ENCODE measurements around the gene FBXW7. TPM values are rescaled to one million over a fixed set of nuclear protein-coding genes. Genes with fewer than 3 reads are reported as not detected.

Gene FBXW7
- total RNA-seq, 1 experiment from 2014 or later: 28.9 TPM

GRCh38 chr4:152464030-152464823 lies 71.7 kb downstream of the FBXW7 start:
- H3K4me1 ChIP-seq (replicated peaks): no peaks in the 10 kb centered on the region
- no peak for DNase-seq (ENCODE audit: low read depth in 1 of 2, low spot score in 2 of 2)
- no peaks in the 10 kb centered on the region for H3K9me3 ChIP-seq (replicated peaks)
- H3K36me3 ChIP-seq: no peaks in the 10 kb centered on the region
- H3K27ac ChIP-seq: no peak overlapping the region
- no peak overlapping the region for H3K4me3 ChIP-seq
- H3K27me3 ChIP-seq (replicated peaks): no peaks in the 10 kb centered on the region

- no peaks in the 10 kb centered on the region for H3K27me3 ChIP-seq (replicated peaks)
- DNase-seq (ENCODE audit: low read depth in 1 of 2, low spot score in 2 of 2): no peak
- H3K36me3 ChIP-seq: no peaks in the 10 kb centered on the region
- H3K4me3 ChIP-seq: no peak overlapping the region
- no peaks in the 10 kb centered on the region for H3K9me3 ChIP-seq (replicated peaks)
- no peak overlapping the region for H3K27ac ChIP-seq
- H3K4me1 ChIP-seq (replicated peaks): no peaks in the 10 kb centered on the region; the same call in 1 of the 2 replicates
Observed at GRCh38 chr4:152463562-152463961, 72.3 kb downstream of the FBXW7 start.

DNA sequence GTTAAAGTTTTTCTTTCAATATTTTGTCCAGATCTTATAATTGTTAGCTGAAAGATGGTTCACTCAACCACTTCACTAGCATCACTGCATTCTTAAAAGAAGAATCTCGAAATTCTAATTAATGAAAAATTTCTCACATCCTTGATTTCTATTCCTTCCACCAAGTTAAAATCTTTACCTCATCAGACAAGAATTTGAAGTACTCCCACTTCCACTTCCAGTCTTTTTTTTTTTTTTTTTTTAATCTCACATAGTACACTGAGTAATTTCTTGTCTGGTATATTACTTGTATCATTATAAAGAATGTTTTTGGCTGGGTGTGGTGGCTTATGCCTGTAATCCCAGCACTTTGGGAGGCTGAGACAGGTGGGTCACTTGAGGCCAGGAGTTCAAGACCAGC lies 73.2 kb downstream of the FBXW7 start:
- no peaks in the 10 kb centered on the region for H3K9me3 ChIP-seq (replicated peaks)

GRCh38 chr4:152462047-152462446 lies 73.8 kb downstream of the FBXW7 start:
- DNase-seq (ENCODE audit: low read depth in 1 of 2, low spot score in 2 of 2): no peak
- Histone ChIP-seq H3K4me3 (no peak overlapping the region), H3K9me3 (replicated peaks) (no peaks in the 10 kb centered on the region), H3K27me3 (replicated peaks) (no peaks in the 10 kb centered on the region), H3K4me1 (replicated peaks) (no peaks in the 10 kb centered on the region; the same call in 1 of the 2 replicates), H3K27ac (no peak overlapping the region), H3K36me3 (no peaks in the 10 kb centered on the region)

More for the DNA sequence above, 73.2 kb downstream of the FBXW7 start:
- DNase-seq (ENCODE audit: low read depth in 1 of 2, low spot score in 2 of 2): no peak
- Histone ChIP-seq H3K4me1 (replicated peaks) (no peaks in the 10 kb centered on the region; the same call in 1 of the 2 replicates), H3K4me3 (no peak overlapping the region), H3K27me3 (replicated peaks) (no peaks in the 10 kb centered on the region), H3K27ac (no peak overlapping the region), H3K36me3 (no peaks in the 10 kb centered on the region)

GRCh38 chr4:152460488-152460887 lies 75.4 kb downstream of the FBXW7 start:
- Histone ChIP-seq H3K36me3 (no peaks in the 10 kb centered on the region), H3K9me3 (replicated peaks) (no peaks in the 10 kb centered on the region), H3K27ac (no peak overlapping the region), H3K4me1 (replicated peaks) (no peaks in the 10 kb centered on the region; the same call in 1 of the 2 replicates), H3K27me3 (replicated peaks) (no peaks in the 10 kb centered on the region), H3K4me3 (no peak overlapping the region)
- no peak for DNase-seq (ENCODE audit: low read depth in 1 of 2, low spot score in 2 of 2)

GRCh38 chr4:152459326-152459725 lies 76.6 kb downstream of the FBXW7 start:
- Histone ChIP-seq H3K27me3 (replicated peaks) (no peaks in the 10 kb centered on the region), H3K27ac (no peak overlapping the region), H3K9me3 (replicated peaks) (no peaks in the 10 kb centered on the region), H3K36me3 (no peaks in the 10 kb centered on the region), H3K4me3 (no peak overlapping the region), H3K4me1 (replicated peaks) (no peaks in the 10 kb centered on the region; the same call in 1 of the 2 replicates)
- no peak for DNase-seq (ENCODE audit: low read depth in 1 of 2, low spot score in 2 of 2)

GRCh38 chr4:152458801-152459302 lies 77.0 kb downstream of the FBXW7 start:
- Histone ChIP-seq H3K4me1 (replicated peaks) (no peaks in the 10 kb centered on the region; the same call in 1 of the 2 replicates), H3K9me3 (replicated peaks) (no peaks in the 10 kb centered on the region), H3K27ac (no peak overlapping the region), H3K4me3 (no peak overlapping the region), H3K27me3 (replicated peaks) (no peaks in the 10 kb centered on the region), H3K36me3 (no peaks in the 10 kb centered on the region)
- DNase-seq (ENCODE audit: low read depth in 1 of 2, low spot score in 2 of 2): no peak

GRCh38 chr4:152456609-152457008 lies 79.3 kb downstream of the FBXW7 start:
- Histone ChIP-seq H3K36me3 (no peaks in the 10 kb centered on the region), H3K27me3 (replicated peaks) (no peaks in the 10 kb centered on the region), H3K4me1 (replicated peaks) (no peaks in the 10 kb centered on the region; the same call in 1 of the 2 replicates), H3K27ac (no peak overlapping the region), H3K9me3 (replicated peaks) (no peaks in the 10 kb centered on the region), H3K4me3 (no peak overlapping the region)
- no peak for DNase-seq (ENCODE audit: low read depth in 1 of 2, low spot score in 2 of 2)

GRCh38 chr4:152455311-152455710 lies 80.6 kb downstream of the FBXW7 start:
- Histone ChIP-seq H3K36me3 (no peaks in the 10 kb centered on the region), H3K4me3 (no peak overlapping the region), H3K27me3 (replicated peaks) (no peaks in the 10 kb centered on the region), H3K4me1 (replicated peaks) (no peaks in the 10 kb centered on the region; the same call in 1 of the 2 replicates), H3K9me3 (replicated peaks) (no peaks in the 10 kb centered on the region), H3K27ac (no peak overlapping the region)
- DNase-seq (ENCODE audit: low read depth in 1 of 2, low spot score in 2 of 2): no peak

DNA sequence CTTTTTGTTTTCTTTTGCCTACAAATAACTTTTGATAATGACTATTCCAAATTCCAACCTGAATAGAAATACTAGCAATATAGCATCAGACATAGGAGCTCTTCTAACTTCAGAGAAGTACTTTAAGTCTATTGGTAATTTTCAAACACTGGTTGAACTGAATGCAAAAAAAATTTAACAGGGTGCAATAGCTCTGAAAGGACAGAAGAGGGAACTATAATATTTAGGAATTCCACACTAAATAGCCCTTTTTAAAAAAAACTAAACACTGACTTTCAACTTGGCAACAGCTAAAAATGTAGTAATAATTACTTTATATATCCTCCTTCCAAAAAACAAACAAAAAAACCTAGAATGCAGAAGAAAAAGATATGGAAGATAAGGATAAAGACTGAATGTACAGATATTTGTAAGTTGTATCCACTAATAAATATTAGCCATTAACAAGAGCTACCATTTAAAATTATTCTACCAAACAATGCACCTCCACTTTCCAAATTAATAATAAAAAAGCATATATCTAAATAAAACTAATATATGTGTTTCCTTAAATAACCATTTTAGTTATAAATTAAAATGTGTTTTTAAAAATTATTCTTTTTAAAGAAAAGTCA lies 81.4 kb downstream of the FBXW7 start:
- no peak overlapping the region for H3K27ac ChIP-seq
- peak in 1 of 2 experiments; percentile 10 for DNase-seq (ENCODE audit: low read depth in 1 of 2, low spot score in 2 of 2)
- H3K36me3 ChIP-seq: no peaks in the 10 kb centered on the region
- no peaks in the 10 kb centered on the region for H3K27me3 ChIP-seq (replicated peaks)
- no peak overlapping the region for H3K4me3 ChIP-seq
- no peaks in the 10 kb centered on the region for H3K9me3 ChIP-seq (replicated peaks)
- no peaks in the 10 kb centered on the region; the same call in 1 of the 2 replicates for H3K4me1 ChIP-seq (replicated peaks)

DNA sequence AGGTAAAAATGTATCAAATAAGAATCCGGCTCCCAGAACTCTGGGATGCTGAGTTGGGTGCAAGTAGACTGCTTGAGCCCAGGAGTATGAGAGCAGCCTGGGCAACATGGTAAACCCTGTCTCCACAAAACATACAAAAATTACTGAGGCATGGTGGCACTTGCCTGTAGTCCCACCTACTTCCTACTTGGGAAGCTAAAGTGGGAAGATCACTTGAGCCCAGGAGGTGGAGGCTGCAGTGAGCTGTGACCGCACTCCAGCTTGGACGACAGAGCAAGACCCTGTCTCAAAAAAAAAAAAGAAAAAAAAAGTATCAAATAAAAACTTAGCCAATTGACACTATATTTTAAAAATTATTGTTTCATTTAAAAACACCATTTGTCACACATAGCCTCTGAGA lies 84.4 kb downstream of the FBXW7 start:
- H3K27ac ChIP-seq: no peak overlapping the region
- H3K27me3 ChIP-seq (replicated peaks): no peaks in the 10 kb centered on the region
- no peaks in the 10 kb centered on the region for H3K4me1 ChIP-seq (replicated peaks)
- DNase-seq (ENCODE audit: low read depth in 1 of 2, low spot score in 2 of 2): no peak
- no peak overlapping the region for H3K4me3 ChIP-seq
- H3K36me3 ChIP-seq: no peaks in the 10 kb centered on the region
- no peaks in the 10 kb centered on the region for H3K9me3 ChIP-seq (replicated peaks)

DNA sequence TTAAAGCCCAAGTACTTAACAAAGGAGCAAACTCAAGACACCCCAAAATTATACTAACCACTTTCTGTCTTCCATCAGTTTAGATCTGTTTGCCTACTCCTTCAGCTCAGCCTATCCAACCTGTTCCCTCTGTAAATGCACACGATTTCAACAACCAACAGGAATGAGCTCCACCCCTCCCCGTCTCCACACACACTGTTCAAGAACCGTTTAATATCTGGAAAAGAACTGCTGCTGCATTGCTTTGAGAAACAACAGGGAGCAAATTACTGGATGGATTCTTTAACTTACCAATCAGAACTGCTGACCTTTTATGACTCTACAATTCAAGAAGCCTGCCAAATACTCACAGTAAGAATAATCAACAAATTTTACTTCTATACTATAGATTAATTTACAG lies 87.0 kb downstream of the FBXW7 start:
- Histone ChIP-seq H3K36me3 (no peaks in the 10 kb centered on the region), H3K4me1 (replicated peaks) (no peaks in the 10 kb centered on the region), H3K9me3 (replicated peaks) (no peaks in the 10 kb centered on the region), H3K4me3 (no peak overlapping the region), H3K27me3 (replicated peaks) (no peaks in the 10 kb centered on the region), H3K27ac (no peak overlapping the region)
- DNase-seq (ENCODE audit: low read depth in 1 of 2, low spot score in 2 of 2): no peak

- H3K9me3 ChIP-seq (replicated peaks): no peaks in the 10 kb centered on the region
- no peak overlapping the region for H3K27ac ChIP-seq
- H3K4me1 ChIP-seq (replicated peaks): no peaks in the 10 kb centered on the region
- no peak overlapping the region for H3K4me3 ChIP-seq
- no peaks in the 10 kb centered on the region for H3K36me3 ChIP-seq
- no peaks in the 10 kb centered on the region for H3K27me3 ChIP-seq (replicated peaks)
- DNase-seq (ENCODE audit: low read depth in 1 of 2, low spot score in 2 of 2): no peak
Observed at GRCh38 chr4:152448038-152448707, 87.7 kb downstream of the FBXW7 start.

DNA sequence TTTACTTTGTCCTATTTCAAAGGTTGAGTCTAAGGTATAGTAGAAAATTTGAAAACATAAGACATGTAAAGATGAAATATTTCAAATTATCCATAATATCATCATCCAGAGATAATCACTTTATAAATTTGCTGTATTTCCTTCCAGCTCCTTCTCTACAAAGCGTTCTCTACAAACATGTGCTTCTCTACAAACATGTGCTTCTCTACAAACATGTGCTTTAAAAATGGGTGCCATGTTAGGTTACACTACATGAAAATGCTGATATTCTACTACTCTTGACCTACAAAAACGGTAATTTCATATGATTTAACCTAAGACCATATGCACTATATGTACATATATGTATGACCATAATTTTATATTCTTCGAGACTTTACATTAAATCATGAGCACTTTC lies 92.0 kb downstream of the FBXW7 start:
- no peak for DNase-seq (ENCODE audit: low read depth in 1 of 2, low spot score in 2 of 2)
- no peak overlapping the region for H3K4me3 ChIP-seq
- no peaks in the 10 kb centered on the region for H3K9me3 ChIP-seq (replicated peaks)
- no peaks in the 10 kb centered on the region for H3K27me3 ChIP-seq (replicated peaks)
- no peaks in the 10 kb centered on the region for H3K4me1 ChIP-seq (replicated peaks)
- no peaks in the 10 kb centered on the region for H3K36me3 ChIP-seq
- no peak overlapping the region for H3K27ac ChIP-seq
